K562 (cell line): ENCODE data around the gene TRRAP. TPM values are rescaled to one million over a fixed set of nuclear protein-coding genes. Genes with fewer than 3 reads are reported as not detected.

Experiments used
- ATAC-seq: fragments of 200-7000 bp; cut with Tn5 transposase; 3 replicates; pipeline ENCODE4 v1.9.1; 2020; ENCODE audit warnings: moderate library complexity
- BruUV-seq: library from RNA; stranded (reverse); fragments of 400-500 nt; replicated peaks from 2 replicates; lab custom pipeline; 2021; lab: Mats Ljungman, UMichigan
- CTCF ChIA-PET: fragments of 300-600 bp; formaldehyde crosslinking; extraction: SDS; loops from one replicate; lab custom pipeline; 2021; ENCODE audit warnings: low intra/inter-chr PET ratio; lab: Yijun Ruan, JAX
- POLR2A ChIA-PET: fragments of 300-600, 350-650 bp; sonication (Branson Sonifier 250); formaldehyde crosslinking; extraction: SDS; loops from one replicate; lab custom pipeline; 2021; ENCODE audit warnings: antibody characterized with exemption, inconsistent platforms; lab: Yijun Ruan, JAX
- DNase-seq, 4 experiments: peaks; one replicate each; pipeline versions ENCODE4 v3.0.0 to v3.0.0-alpha.2; 2011 to 2018; ENCODE audit warnings: low spot score in 3 of 4, mixed read lengths in 3 of 4; ENCODE audit errors: extremely low read depth in 1 of 4
- FAIRE-seq: peaks from 2 replicates; lab custom pipeline; 2011; peaks lifted over from hg19 to GRCh38; lab: Jason Lieb, UNC
- H2AFZ ChIP-seq: 2 replicates; pipeline ENCODE4 v1.6.0; 2011; ENCODE audit warnings: low read depth, low read length, control low read depth, inconsistent platforms
- H3K27ac ChIP-seq: fragments of 200-600 bp; 3 replicates; pipeline ENCODE4 v1.8.0; 2011; ENCODE audit warnings: low read depth, mild to moderate bottlenecking, control low read depth, inconsistent platforms, low read length, moderate library complexity, mixed read lengths; ENCODE audit errors: extremely low read depth
- H3K27me3 ChIP-seq, 2 experiments: fragments of 300-600 bp in 1 of 2; 2 replicates in 1 of 2; 3 replicates in 1 of 2; pipeline versions ENCODE4 v1.6.0 to v1.8.0; 2011; ENCODE audit warnings: inconsistent platforms in 2 of 2, low read length in 2 of 2, mild to moderate bottlenecking in 1 of 2, mixed read lengths in 1 of 2, moderate library complexity in 1 of 2; ENCODE audit not compliant: control insufficient read depth in 2 of 2, insufficient read depth in 2 of 2
- H3K36me3 ChIP-seq: fragments of 300-600 bp; 3 replicates; pipeline ENCODE4 v1.8.0; 2011; ENCODE audit warnings: mild to moderate bottlenecking, low read length, inconsistent platforms; ENCODE audit not compliant: control insufficient read depth, insufficient read depth
- H3K4me1 ChIP-seq, 2 experiments: fragments of 200-600 bp in 1 of 2; replicated peaks in 1 of 2; 2 replicates in 1 of 2; 3 replicates in 1 of 2; pipeline versions ENCODE4 v1.5.1 to v1.8.0; 2011; ENCODE audit warnings: inconsistent platforms in 2 of 2, low read length in 2 of 2, mild to moderate bottlenecking in 1 of 2, mixed read lengths in 1 of 2, moderate library complexity in 1 of 2; ENCODE audit not compliant: control insufficient read depth in 2 of 2, insufficient read depth in 2 of 2
- H3K4me2 ChIP-seq: 2 replicates; pipeline ENCODE4 v1.6.1; 2011; ENCODE audit warnings: low read length, control low read depth, inconsistent platforms, mixed read lengths; ENCODE audit not compliant: insufficient read depth
- H3K4me3 ChIP-seq: fragments of 200-600 bp; sonication (generic), shearing (Covaris generic); 2 replicates; pipeline ENCODE4 v1.5.1; 2016; ENCODE audit warnings: control low read depth, inconsistent platforms
- H3K79me2 ChIP-seq: fragments of 200-600 bp; 3 replicates; pipeline ENCODE4 v1.8.0; 2011; ENCODE audit warnings: low read length, inconsistent platforms; ENCODE audit not compliant: control insufficient read depth, insufficient read depth
- H3K9ac ChIP-seq, 2 experiments: 2 replicates each; pipeline versions ENCODE4 v1.6.0 to v1.6.1; 2011; ENCODE audit warnings: low read depth in 2 of 2, low read length in 2 of 2, control low read depth in 1 of 2, inconsistent platforms in 1 of 2, mild to moderate bottlenecking in 1 of 2, mixed read lengths in 1 of 2; ENCODE audit not compliant: insufficient read depth in 1 of 2
- H3K9me1 ChIP-seq: one replicate; pipeline ENCODE4 v1.6.0; 2011; ENCODE audit warnings: inconsistent platforms, mild to moderate bottlenecking, low read length, moderate library complexity; ENCODE audit not compliant: control insufficient read depth, insufficient read depth
- H3K9me3 ChIP-seq: replicated peaks from 2 replicates; pipeline ENCODE4 v1.5.1; 2011; ENCODE audit warnings: low read depth, low read length, inconsistent platforms; ENCODE audit not compliant: control insufficient read depth, insufficient read depth
- H4K20me1 ChIP-seq: replicated peaks from 2 replicates; pipeline ENCODE4 v1.6.1; 2011; ENCODE audit warnings: low read length, inconsistent platforms, mixed read lengths; ENCODE audit not compliant: control insufficient read depth, insufficient read depth
- HIVEP1 ChIP-seq: fragments of 250-450 bp; sonication (Bioruptor Pico); IDR thresholded peaks from 2 replicates; pipeline ENCODE4 v1.4.0; 2020; ENCODE audit warnings: mild to moderate bottlenecking
- MED1 ChIP-seq: sonication (generic); formaldehyde crosslinking; IDR thresholded peaks from 2 replicates; pipeline ENCODE4 v1.8.1; 2023; ENCODE audit warnings: missing genetic modification reagents, borderline replicate concordance
- POLR2AphosphoS5 ChIP-seq: IDR thresholded peaks from 2 replicates; pipeline ENCODE4 v1.6.1; 2011; ENCODE audit warnings: mild to moderate bottlenecking, low read depth, low read length, moderate library complexity; ENCODE audit not compliant: control insufficient read depth, insufficient read depth
- POLR2G ChIP-seq: fragments of 200-400 bp; formaldehyde crosslinking; IDR thresholded peaks from 2 replicates; pipeline ENCODE4 v1.6.1; 2017; ENCODE audit warnings: low read depth, mild to moderate bottlenecking, antibody characterized with exemption, low read length, moderate library complexity
- RREB1 ChIP-seq: fragments of 250-450 bp; sonication (Bioruptor Pico); IDR thresholded peaks from 2 replicates; pipeline ENCODE4 v1.4.0; 2020
- SIN3A ChIP-seq, 2 experiments: fragments of 150-350 bp in 1 of 2; IDR thresholded peaks; 2 replicates each; pipeline ENCODE4 v1.6.1; 2011 to 2016; ENCODE audit warnings: borderline replicate concordance in 2 of 2, low read depth in 2 of 2, low read length in 2 of 2, mild to moderate bottlenecking in 2 of 2, moderate library complexity in 2 of 2; ENCODE audit not compliant: control insufficient read depth in 1 of 2
- WGBS: fragments of 100-300 bp; shearing (Covaris generic); methylation state at CpG from one replicate; pipeline ENCODE4 v1.1.6; 2016; ENCODE audit warnings: low coverage, mixed read lengths; ENCODE audit not compliant: insufficient coverage; ENCODE audit errors: missing lambda C conversion rate; 5-methylcytosine and 5-hydroxymethylcytosine counted together
- in situ Hi-C: fragments of 300-500 bp; cut with MboI; formaldehyde crosslinking; loops from 4 replicates; pipeline ENCODE4 v1.15.0; 2018; ENCODE audit warnings: inconsistent platforms, mixed read lengths
- intact Hi-C: fragments of 100-400 bp; cut with micrococcal nuclease; formaldehyde crosslinking; loops from 2 replicates; pipeline ENCODE4 v1.14.2; 2022
- polyA plus RNA-seq, 8 experiments: library from polyadenylated mRNA; depleted of rRNA in 4 of 8; stranded (reverse) in 5 of 8; unstranded in 3 of 8; fragments of >200 nt; fragmentation: Nextera tagmentation in 2 of 8; fragmentation: Illumina TruSeq in 1 of 8; extraction: Ambion mirVana in 2 of 8; extraction: Trizol in 1 of 8; gene quantifications; 2 replicates each; pipeline versions ENCODE4 v1.2.1 to v1.2.3, GENCODE V29; 2011 to 2014; ENCODE audit warnings: inconsistent platforms in 1 of 8, missing spikeins in 1 of 8
- total RNA-seq, 7 experiments: library from RNA; depleted of rRNA in 6 of 7; stranded (reverse); fragments of >200 nt in 6 of 7; fragmentation: Illumina TruSeq in 2 of 7; extraction: Trizol in 2 of 7; gene quantifications; 2 replicates each; pipeline versions ENCODE4 v1.2.1 to v1.2.3, GENCODE V29; 2011 to 2021; ENCODE audit warnings: low replicate concordance in 1 of 7

TRRAP gene
- total and polyA plus RNA-seq, 9 of the 15 experiments (the other 6 are each of a cell fraction or from before 2014, with no cell fraction given) = 1.3 to 47.2 (median 9.7) TPM

GRCh38 chr7:99038086-99038855 lies 159.9 kb downstream of the TRRAP start:
- BruUV-seq = no TSS peak
- H3K4me2 ChIP-seq = no peak overlapping the region
- H3K9me3 ChIP-seq = no peaks in the 10 kb centered on the region
- no peaks in the 10 kb centered on the region for H3K27me3 ChIP-seq
- WGBS = 97% methylated on average over 25 of the region's 25 CpGs
- no peak overlapping the region for H2AFZ ChIP-seq
- CTCF ChIA-PET = interaction anchor here (0.6 kb wide), 1 partner anchor 274 kb away, joined by 3 read pairs; no protein-coding TSS in a partner anchor
- intact Hi-C loops (no loop called here), in situ Hi-C loops (no loop called here)
- no peak for FAIRE-seq
- H3K9ac ChIP-seq = peak overlapping the region in 1 of 2 experiments; percentile 13; a peak in 1 of 4 replicates
- H4K20me1 ChIP-seq = peaks cover 10% of the 10 kb centered on the region; the same call in 1 of the 2 replicates
- DNase-seq = no peak
- ATAC-seq = no peak
- H3K4me3 ChIP-seq = no peak overlapping the region
- peaks cover 91% of the 10 kb centered on the region for H3K36me3 ChIP-seq
- TF ChIP-seq HIVEP1 (CRISPR knock-in tag) = no peak
- no peak for TF ChIP-seq RREB1 (CRISPR knock-in tag)
- peak; percentile 44 for TF ChIP-seq POLR2G
- TF ChIP-seq POLR2AphosphoS5 = peak; percentile 28; the same call in 1 of the 2 replicates
- no peak for TF ChIP-seq SIN3A (IDR thresholded peaks at IDR 0.05; ENCODE audit: borderline replicate concordance in 2 of 2, control insufficient read depth in 1 of 2, low read depth in 2 of 2, low read length in 2 of 2)
- TF ChIP-seq MED1 (CRISPR knock-in tag) = no peak
- POLR2A ChIA-PET = interaction anchor here (1.0 to 1.4 kb wide), 5 partner anchors 9 to 356 kb away, joined by 3 to 4 read pairs (median 3); no protein-coding TSS in a partner anchor
- H3K79me2 ChIP-seq = no peaks in the 10 kb centered on the region
- no peak overlapping the region for H3K27ac ChIP-seq
- H3K4me1 ChIP-seq = no peaks in the 10 kb centered on the region; a peak in 4 of 5 replicates
- H3K9me1 ChIP-seq = peaks cover under 1% of the 10 kb centered on the region
